H1 (cell line): ENCODE results near the gene NTPCR. TPM values are rescaled to one million over a fixed set of nuclear protein-coding genes. Genes with fewer than 3 reads are reported as not detected.

ENCODE experiments used
- CTCF ChIA-PET: fragments of 300-600 bp; sonication (Branson Sonifier 250); formaldehyde crosslinking; loops from one replicate; lab custom pipeline; 2021; ENCODE audit not compliant: partially characterized antibody; lab: Charles Lee
- POLR2A ChIA-PET: fragments of 300-600 bp; sonication (Branson Sonifier 250); formaldehyde crosslinking; loops from one replicate; lab custom pipeline; 2021; ENCODE audit warnings: inconsistent platforms; ENCODE audit not compliant: partially characterized antibody; lab: Charles Lee
- DNase-seq, 2 experiments: peaks; one replicate each; pipeline versions ENCODE4 v3.0.0 to v3.0.0-alpha.2; 2010 to 2022; ENCODE audit warnings: low spot score in 2 of 2, low read depth in 1 of 2, mixed read lengths in 1 of 2
- FAIRE-seq: peaks from 2 replicates; lab custom pipeline; 2011; peaks lifted over from hg19 to GRCh38; lab: Jason Lieb, UNC
- H2AFZ ChIP-seq: 2 replicates; pipeline ENCODE4 v1.8.1; 2012; ENCODE audit warnings: low read length, inconsistent platforms
- H2AK5ac ChIP-seq: 2 replicates; pipeline ENCODE4 v1.6.1; 2013; ENCODE audit warnings: low read depth, low read length
- H2BK120ac ChIP-seq: replicated peaks from 2 replicates; pipeline ENCODE3; 2013; ENCODE audit warnings: low read depth, low read length, inconsistent platforms
- H2BK12ac ChIP-seq: 2 replicates; pipeline ENCODE4 v1.6.1; 2013; ENCODE audit warnings: low read depth, low read length
- H2BK15ac ChIP-seq: 2 replicates; pipeline ENCODE4 v1.6.1; 2013; ENCODE audit warnings: low read length
- H2BK20ac ChIP-seq: 2 replicates; pipeline ENCODE4 v1.6.1; 2013; ENCODE audit warnings: low read length
- H2BK5ac ChIP-seq: 2 replicates; pipeline ENCODE4 v1.6.1; 2013; ENCODE audit warnings: low read depth, low read length
- H3K14ac ChIP-seq: 2 replicates; pipeline ENCODE4 v1.6.1; 2013; ENCODE audit warnings: inconsistent platforms; ENCODE audit not compliant: insufficient read length
- H3K18ac ChIP-seq: 2 replicates; pipeline ENCODE4 v1.6.1; 2013; ENCODE audit warnings: low read length; ENCODE audit errors: extremely low read depth
- H3K23ac ChIP-seq: 2 replicates; pipeline ENCODE4 v1.6.1; 2013; ENCODE audit warnings: inconsistent platforms; ENCODE audit not compliant: insufficient read length
- H3K23me2 ChIP-seq: 2 replicates; pipeline ENCODE4 v1.6.1; 2013; ENCODE audit warnings: low read depth, low read length
- H3K27ac ChIP-seq: 2 replicates; pipeline ENCODE4 v1.6.1; 2011; ENCODE audit warnings: low read depth, low read length, inconsistent platforms
- H3K27me3 ChIP-seq, 4 experiments: replicated peaks in 1 of 4; 1 replicate in 1 of 4; 2 replicates in 3 of 4; pipeline versions ENCODE4 v1.6.1 to v1.8.1; 2011 to 2013; ENCODE audit warnings: low read length in 3 of 4, mild to moderate bottlenecking in 3 of 4, inconsistent platforms in 2 of 4, mixed read lengths in 2 of 4, moderate library complexity in 1 of 4; ENCODE audit not compliant: control insufficient read depth in 3 of 4, insufficient read depth in 3 of 4; ENCODE audit errors: extremely low read depth in 1 of 4
- H3K36me3 ChIP-seq, 4 experiments: 2 replicates each; pipeline versions ENCODE4 v1.6.1 to v1.8.1; 2011 to 2013; ENCODE audit warnings: mild to moderate bottlenecking in 4 of 4, low read length in 3 of 4, moderate library complexity in 2 of 4, control low read depth in 1 of 4, inconsistent platforms in 1 of 4; ENCODE audit not compliant: insufficient read depth in 4 of 4, control insufficient read depth in 2 of 4
- H3K4ac ChIP-seq: replicated peaks from 2 replicates; pipeline ENCODE3; 2013; ENCODE audit warnings: low read length, low read depth, mixed read lengths, inconsistent platforms; ENCODE audit not compliant: insufficient read length
- H3K4me1 ChIP-seq, 4 experiments: replicated peaks in 1 of 4; 1 replicate in 1 of 4; 2 replicates in 3 of 4; pipeline versions ENCODE4 v1.6.1 to v1.8.1; 2011 to 2013; ENCODE audit warnings: low read length in 3 of 4, inconsistent platforms in 2 of 4, mixed read lengths in 1 of 4; ENCODE audit not compliant: insufficient read depth in 4 of 4, control insufficient read depth in 3 of 4
- H3K4me2 ChIP-seq, 2 experiments: 2 replicates each; pipeline versions ENCODE4 v1.6.1 to v1.8.1; 2011 to 2013; ENCODE audit warnings: low read depth in 2 of 2, low read length in 2 of 2, control low read depth in 1 of 2, inconsistent platforms in 1 of 2, mild to moderate bottlenecking in 1 of 2; ENCODE audit not compliant: insufficient read depth in 1 of 2
- H3K4me3 ChIP-seq, 4 experiments: fragments of 200-600, 300-600 bp in 1 of 4; sonication (generic), shearing (Covaris generic), sonication (Bioruptor Twin) in 1 of 4; 2 replicates each; pipeline versions ENCODE4 v1.5.1 to v1.8.1; 2011 to 2016; ENCODE audit warnings: low read length in 4 of 4, low read depth in 3 of 4, control low read depth in 2 of 4, inconsistent platforms in 2 of 4, mild to moderate bottlenecking in 2 of 4, mixed read lengths in 1 of 4, moderate library complexity in 1 of 4; ENCODE audit not compliant: insufficient read depth in 2 of 4; ENCODE audit errors: extremely low read depth in 1 of 4
- H3K56ac ChIP-seq: replicated peaks from 2 replicates; pipeline ENCODE3; 2013; ENCODE audit warnings: low read depth, mild to moderate bottlenecking, mixed read lengths, low read length, inconsistent platforms; ENCODE audit not compliant: insufficient read length
- H3K79me1 ChIP-seq: 2 replicates; pipeline ENCODE4 v1.6.1; 2013; ENCODE audit warnings: low read depth, low read length, control low read depth
- H3K79me2 ChIP-seq, 2 experiments: 2 replicates each; pipeline versions ENCODE4 v1.6.1 to v1.8.1; 2012 to 2013; ENCODE audit warnings: low read length in 2 of 2, mild to moderate bottlenecking in 2 of 2, inconsistent platforms in 1 of 2; ENCODE audit not compliant: insufficient read depth in 2 of 2, control insufficient read depth in 1 of 2
- H3K9ac ChIP-seq, 4 experiments: replicated peaks in 1 of 4; 1 replicate in 1 of 4; 2 replicates in 3 of 4; pipeline versions ENCODE4 v1.6.1 to v1.8.1; 2011 to 2013; ENCODE audit warnings: low read depth in 3 of 4, low read length in 3 of 4, control low read depth in 2 of 4, mild to moderate bottlenecking in 2 of 4, moderate library complexity in 2 of 4, inconsistent platforms in 1 of 4; ENCODE audit errors: extremely low read depth in 1 of 4
- H3K9me3 ChIP-seq, 2 experiments: 2 replicates each; pipeline versions ENCODE4 v1.6.1 to v1.8.1; 2012 to 2013; ENCODE audit warnings: mild to moderate bottlenecking in 2 of 2, moderate library complexity in 2 of 2, control low read depth in 1 of 2, inconsistent platforms in 1 of 2, low read depth in 1 of 2, low read length in 1 of 2, mixed read lengths in 1 of 2; ENCODE audit not compliant: insufficient read depth in 2 of 2
- H4K20me1 ChIP-seq, 2 experiments: replicated peaks in 1 of 2; 2 replicates each; pipeline versions ENCODE3 to v1.8.1; 2011 to 2013; ENCODE audit warnings: inconsistent platforms in 2 of 2, low read length in 2 of 2, mild to moderate bottlenecking in 1 of 2; ENCODE audit not compliant: insufficient read depth in 2 of 2, control insufficient read depth in 1 of 2
- H4K5ac ChIP-seq: 2 replicates; pipeline ENCODE4 v1.6.1; 2013; ENCODE audit warnings: low read length, low read depth, mixed read lengths, inconsistent platforms; ENCODE audit not compliant: insufficient read length
- H4K8ac ChIP-seq: 2 replicates; pipeline ENCODE4 v1.8.0; 2013; ENCODE audit warnings: mild to moderate bottlenecking, moderate library complexity, low read length, inconsistent platforms; ENCODE audit not compliant: insufficient read depth; ENCODE audit errors: extremely low read depth
- H4K91ac ChIP-seq: replicated peaks from 2 replicates; pipeline ENCODE3; 2013; ENCODE audit warnings: low read length, mixed read lengths, inconsistent platforms; ENCODE audit not compliant: insufficient read length
- ATF3 ChIP-seq: IDR thresholded peaks from 2 replicates; pipeline ENCODE4 v1.6.1; 2011; ENCODE audit warnings: low read depth, mild to moderate bottlenecking, low read length; ENCODE audit not compliant: insufficient read depth
- BCL11A ChIP-seq, 2 experiments: IDR thresholded peaks; one replicate each; pipeline ENCODE4 v1.6.1; 2011; ENCODE audit warnings: low read depth in 2 of 2, low read length in 2 of 2, mild to moderate bottlenecking in 2 of 2
- CHD1 ChIP-seq: IDR thresholded peaks from 2 replicates; pipeline ENCODE4 v1.6.1; 2012; ENCODE audit warnings: low read depth, low read length, improper control_type of control experiment
- CTCF ChIP-seq, 3 experiments: IDR thresholded peaks; 1 replicate in 2 of 3; 2 replicates in 1 of 3; pipeline versions ENCODE4 v1.5.1 to v1.6.1; 2011; ENCODE audit warnings: low read length in 3 of 3, mild to moderate bottlenecking in 3 of 3, inconsistent platforms in 2 of 3, low read depth in 1 of 3, moderate library complexity in 1 of 3; ENCODE audit not compliant: insufficient read depth in 1 of 3; ENCODE audit errors: control extremely low read depth in 1 of 3
- RNF2 ChIP-seq: fragments of 200-900, 300-1000 bp; sonication (generic); IDR thresholded peaks from 2 replicates; pipeline ENCODE4 v1.7.1; 2016; ENCODE audit warnings: borderline replicate concordance, low read depth, mild to moderate bottlenecking, antibody characterized with exemption, low read length; ENCODE audit not compliant: poor library complexity, severe bottlenecking; ENCODE audit errors: missing control alignments
- RXRA ChIP-seq: IDR thresholded peaks from 2 replicates; pipeline ENCODE4 v1.6.1; 2011; ENCODE audit warnings: low read depth, mild to moderate bottlenecking, low read length, moderate library complexity; ENCODE audit not compliant: insufficient read depth
- SIN3A ChIP-seq, 2 experiments: IDR thresholded peaks in 1 of 2; conservative IDR thresholded peaks in 1 of 2; 2 replicates each; pipeline ENCODE4 v1.6.1; 2011 to 2012; ENCODE audit warnings: low read length in 2 of 2, improper control_type of control experiment in 1 of 2, low read depth in 1 of 2, mild to moderate bottlenecking in 1 of 2
- SRF ChIP-seq: IDR thresholded peaks from 2 replicates; pipeline ENCODE4 v1.6.1; 2011; ENCODE audit warnings: mild to moderate bottlenecking, low read depth, low read length, moderate library complexity
- SUZ12 ChIP-seq: fragments of 200-600 bp; sonication (generic); IDR thresholded peaks from 2 replicates; pipeline ENCODE4 v1.6.1; 2012; ENCODE audit warnings: mild to moderate bottlenecking, inconsistent platforms, low read length, moderate library complexity, mixed read lengths
- WGBS, 2 experiments: shearing (Covaris generic) in 1 of 2; methylation state at CpG; one replicate each; pipeline versions ENCODE4 v1.1.6 to v1.1.7; 2013 to 2015; ENCODE audit warnings: low lambda C conversion rate in 2 of 2, mixed read lengths in 2 of 2, inconsistent platforms in 1 of 2, low coverage in 1 of 2, missing lambda C conversion rate in 1 of 2; ENCODE audit not compliant: insufficient replicate concordance in 2 of 2, insufficient coverage in 1 of 2, insufficient read length in 1 of 2; ENCODE audit errors: extremely low coverage in 1 of 2, missing lambda C conversion rate in 1 of 2; 5-methylcytosine and 5-hydroxymethylcytosine counted together
- polyA plus RNA-seq, 7 experiments: library from polyadenylated mRNA; depleted of rRNA in 3 of 7; stranded (reverse) in 5 of 7; unstranded in 2 of 7; fragments of >200 nt in 5 of 7; fragments of 200-250 nt in 2 of 7; gene quantifications; 1 replicate in 5 of 7; 2 replicates in 1 of 7; 4 replicates in 1 of 7; pipeline versions ENCODE4 v1.2.1 to v1.2.3, GENCODE V29; 2011 to 2013; ENCODE audit warnings: missing spikeins in 2 of 7, mixed read lengths in 2 of 7
- total RNA-seq: library from RNA; stranded (reverse); fragmentation: NEBNext Ultra II Directional; extraction: Animal tissue kit (Norgen Biotek cat#: 25700); gene quantifications from 2 replicates; pipeline ENCODE4 v1.2.1, GENCODE V29; 2021

The NTPCR gene
- total and polyA plus RNA-seq, 2 of the 8 experiments (the other 6 are each of a cell fraction or from before 2014, with no cell fraction given): 22.6 to 73.1 TPM

GRCh38 chr1:232939748-232940147, 10.7 kb upstream of the NTPCR start:
- H3K4me3 ChIP-seq: no peak overlapping the region
- H4K91ac ChIP-seq: no peak overlapping the region
- peak overlapping the region; percentile 47; the same call in 1 of the 2 replicates for H2BK15ac ChIP-seq
- 89% methylated on average over 2 of the region's 2 CpGs; no CpG with 5 or more reads in 1 of the 2 experiments for WGBS, 2 experiments
- H3K79me1 ChIP-seq: peaks cover 2% of the 10 kb centered on the region; the same call in 1 of the 2 replicates
- no peak overlapping the region for H2BK120ac ChIP-seq
- no peaks in the 10 kb centered on the region for H3K23me2 ChIP-seq
- no peaks in the 10 kb centered on the region for H3K79me2 ChIP-seq
- no peak overlapping the region for H3K27ac ChIP-seq
- H2AK5ac ChIP-seq: no peak overlapping the region
- CTCF ChIA-PET: interaction anchor here (1.1 to 1.2 kb wide), 3 partner anchors 20 to 303 kb away, joined by 3 to 4 read pairs (median 3); no protein-coding TSS in a partner anchor
- no peak overlapping the region for H3K4ac ChIP-seq
- no peak overlapping the region for H2BK5ac ChIP-seq
- no peak overlapping the region for H3K56ac ChIP-seq
- no peak overlapping the region for H2BK20ac ChIP-seq
- no peak overlapping the region for H3K14ac ChIP-seq
- no peak overlapping the region for H3K9ac ChIP-seq
- no peak overlapping the region for H2AFZ ChIP-seq
- H3K9me3 ChIP-seq: no peaks in the 10 kb centered on the region
- POLR2A ChIA-PET: interaction anchor here (0.7 kb wide), 1 partner anchor 188 kb away, joined by 3 read pairs; no protein-coding TSS in a partner anchor
- DNase-seq: no peak
- H3K4me1 ChIP-seq: no peaks in the 10 kb centered on the region
- no peak overlapping the region for H4K8ac ChIP-seq
- H3K4me2 ChIP-seq: no peak overlapping the region
- H3K36me3 ChIP-seq: no peaks in the 10 kb centered on the region
- no peak for FAIRE-seq
- H3K18ac ChIP-seq: no peak overlapping the region
- H4K20me1 ChIP-seq: no peaks in the 10 kb centered on the region
- H3K23ac ChIP-seq: no peak overlapping the region
- no peak overlapping the region for H2BK12ac ChIP-seq
- H3K27me3 ChIP-seq: 0 out of 7 replicates have a peak, but pooled peaks cover 0 to 2% (median 0%) of the 10 kb centered on the region in 4 experiments
- H4K5ac ChIP-seq: no peak overlapping the region
- TF ChIP-seq ATF3: no peak
- no peak for TF ChIP-seq CTCF (IDR thresholded peaks at IDR 0.05; ENCODE audit: control extremely low read depth in 1 of 3, insufficient read depth in 1 of 3, low read depth in 1 of 3, low read length in 3 of 3)
- no peak for TF ChIP-seq BCL11A (IDR thresholded peaks at IDR 0.05; ENCODE audit: low read depth in 2 of 2, low read length in 2 of 2)
- TF ChIP-seq RXRA: no peak
- no peak for TF ChIP-seq CHD1
- TF ChIP-seq RNF2: no peak
- TF ChIP-seq SIN3A (conservative IDR thresholded peaks at IDR 0.05 in 1 of 2, IDR thresholded peaks at IDR 0.05 in 1 of 2; ENCODE audit: low read depth in 1 of 2, low read length in 2 of 2): no peak
- no peak for TF ChIP-seq SUZ12
- no peak for TF ChIP-seq SRF
